Mucosa of descending colon (tissue), 3 donors: ENCODE results near the gene VSTM2B. TPM values are rescaled to one million over a fixed set of nuclear protein-coding genes. Genes with fewer than 3 reads are reported as not detected.

ENCODE experiments used
- ATAC-seq: fragments of 200-7000 bp; cut with Tn5 transposase; one replicate; pipeline ENCODE4 v1.9.1; 2020; ENCODE audit warnings: mild to moderate bottlenecking, moderate library complexity
- DNase-seq, 3 donors: peaks; one replicate each; pipeline ENCODE4 v3.0.0-alpha.2; 2020
- H3K36me3 ChIP-seq: fragments of 200-600 bp; one replicate; pipeline ENCODE4 v1.8.0; 2021; ENCODE audit warnings: low read depth, mild to moderate bottlenecking
- H3K4me1 ChIP-seq: fragments of 200-600 bp; one replicate; pipeline ENCODE4 v1.8.0; 2021; ENCODE audit warnings: low read depth, mild to moderate bottlenecking
- H3K4me3 ChIP-seq: fragments of 200-600 bp; one replicate; pipeline ENCODE4 v1.8.0; 2021; ENCODE audit warnings: mild to moderate bottlenecking
- H3K9me3 ChIP-seq: fragments of 200-600 bp; one replicate; pipeline ENCODE4 v1.8.0; 2021; ENCODE audit warnings: mild to moderate bottlenecking
- CTCF ChIP-seq: fragments of 200-600 bp; IDR thresholded peaks from one replicate; pipeline ENCODE4 v1.8.0; 2022; ENCODE audit warnings: antibody characterized with exemption, mild to moderate bottlenecking
- intact Hi-C, 2 donors: fragments of 100-400 bp; cut with DNase I in 1 of 2; cut with micrococcal nuclease in 1 of 2; formaldehyde crosslinking; loops; one replicate each; pipeline versions ENCODE4 v1.11.0 to v1.11.1; 2022; cut with DNase I, micrococcal nuclease
- total RNA-seq, 3 donors: library from RNA; stranded (reverse); fragmentation: NEBNext Ultra II Directional in 2 of 3; extraction: Animal tissue kit (Norgen Biotek cat#: 25700) in 2 of 3; gene quantifications; one replicate each; pipeline versions ENCODE4 v1.2.1 to v1.2.4, GENCODE V29; 2021 to 2023
- donor health status: DM: no; HTN: no; CAD: no; lungs with moderate emphysema.
- donor health status: DM: no; HTN: no; CAD: no.
- donor health status: DM: no; HTN: yes; CAD: no.

VSTM2B gene
- total RNA-seq, 3 donors from 2014 or later, result 0.32 TPM; not detected in 2

GRCh38 chr19:29516821-29517395, 8.9 kb upstream of the VSTM2B start:
- no peak for ATAC-seq
- no peak for TF ChIP-seq CTCF
- Histone ChIP-seq H3K36me3 (no peaks in the 10 kb centered on the region), H3K4me3 (no peak overlapping the region), H3K4me1 (no peaks in the 10 kb centered on the region), H3K9me3 (no peaks in the 10 kb centered on the region)
- intact Hi-C loops, result no loop called here
- DNase-seq, result no peak

GRCh38 chr19:29517412-29517811, 8.4 kb upstream of the VSTM2B start:
- Histone ChIP-seq H3K9me3 (no peaks in the 10 kb centered on the region), H3K4me3 (no peak overlapping the region), H3K36me3 (no peaks in the 10 kb centered on the region), H3K4me1 (no peaks in the 10 kb centered on the region)
- intact Hi-C loops, result no loop called here
- TF ChIP-seq CTCF, result no peak
- DNase-seq (no peak), ATAC-seq (no peak)

GRCh38 chr19:29517946-29518345, 7.8 kb upstream of the VSTM2B start:
- no peaks in the 10 kb centered on the region for H3K4me1 ChIP-seq
- DNase-seq (peak in 1 of 3 donors; percentile 18), ATAC-seq (no peak)
- no peak overlapping the region for H3K4me3 ChIP-seq
- no peaks in the 10 kb centered on the region for H3K9me3 ChIP-seq
- intact Hi-C loops, result no loop called here
- H3K36me3 ChIP-seq, result no peaks in the 10 kb centered on the region
- no peak for TF ChIP-seq CTCF

- no peaks in the 10 kb centered on the region for H3K9me3 ChIP-seq
- DNase-seq (no peak), ATAC-seq (no peak)
- TF ChIP-seq CTCF, result no peak
- H3K36me3 ChIP-seq, result no peaks in the 10 kb centered on the region
- H3K4me1 ChIP-seq, result no peaks in the 10 kb centered on the region
- no peak overlapping the region for H3K4me3 ChIP-seq
- intact Hi-C loops, result no loop called here
These were observed 6.6 kb upstream of the VSTM2B start for GRCh38 chr19:29519146-29519545.

- Histone ChIP-seq H3K36me3 (no peaks in the 10 kb centered on the region), H3K9me3 (no peaks in the 10 kb centered on the region), H3K4me3 (no peak overlapping the region), H3K4me1 (no peaks in the 10 kb centered on the region)
- no peak for ATAC-seq
- no peak for TF ChIP-seq CTCF
- no peak for DNase-seq
- intact Hi-C loops, result no loop called here
These were observed 5.9 kb upstream of the VSTM2B start for GRCh38 chr19:29519931-29520330.

GRCh38 chr19:29520390-29520789, 5.4 kb upstream of the VSTM2B start:
- DNase-seq (peak in 1 of 3 donors; percentile 17), ATAC-seq (no peak)
- TF ChIP-seq CTCF, result no peak
- Histone ChIP-seq H3K36me3 (no peaks in the 10 kb centered on the region), H3K4me3 (no peak overlapping the region), H3K9me3 (no peaks in the 10 kb centered on the region), H3K4me1 (no peaks in the 10 kb centered on the region)
- intact Hi-C loops, result no loop called here
